HepG2 (cell line): ENCODE measurements around the gene TMC2. TPM values are rescaled to one million over a fixed set of nuclear protein-coding genes. Genes with fewer than 3 reads are reported as not detected.

Experiments used
- ATAC-seq: fragments of 200-7000 bp; cut with Tn5 transposase; 3 replicates; pipeline ENCODE4 v1.9.1; 2020; ENCODE audit warnings: mild to moderate bottlenecking, moderate library complexity
- BruUV-seq: library from RNA; stranded (reverse); fragments of 400-500 nt; replicated peaks from 2 replicates; lab custom pipeline; 2021; lab: Mats Ljungman, UMichigan
- CTCF ChIA-PET: fragments of 300-600 bp; formaldehyde crosslinking; extraction: SDS; loops from one replicate; lab custom pipeline; 2021; ENCODE audit warnings: low total read pairs, inconsistent platforms, low intra/inter-chr PET ratio; lab: Yijun Ruan, JAX
- POLR2A ChIA-PET: fragments of 350-600 bp; sonication (Branson Sonifier 250); formaldehyde crosslinking; loops from one replicate; lab custom pipeline; 2020; ENCODE audit warnings: antibody characterized with exemption, inconsistent platforms; lab: Yijun Ruan, JAX
- DNase-seq: peaks from one replicate; pipeline ENCODE4 v3.0.0-alpha.2; 2015; ENCODE audit warnings: low spot score
- FAIRE-seq: peaks from 3 replicates; lab custom pipeline; 2011; peaks lifted over from hg19 to GRCh38; lab: Jason Lieb, UNC
- H2AFZ ChIP-seq: one replicate; pipeline ENCODE4 v1.6.1; 2011; ENCODE audit warnings: low read length, inconsistent platforms
- H3K27ac ChIP-seq: fragments of 300-600 bp; 3 replicates; pipeline ENCODE4 v1.8.0; 2011; ENCODE audit warnings: mixed run types, mild to moderate bottlenecking, mixed read lengths, low read length, inconsistent platforms; ENCODE audit not compliant: insufficient read depth; ENCODE audit errors: extremely low read length
- H3K27me3 ChIP-seq, 2 experiments: fragments of 200-600 bp in 1 of 2; 2 replicates in 1 of 2; 3 replicates in 1 of 2; pipeline versions ENCODE4 v1.6.0 to v1.8.0; 2011; ENCODE audit warnings: low read length in 2 of 2, mild to moderate bottlenecking in 2 of 2, moderate library complexity in 2 of 2, inconsistent platforms in 1 of 2; ENCODE audit not compliant: insufficient read depth in 2 of 2, control insufficient read depth in 1 of 2
- H3K36me3 ChIP-seq, 2 experiments: fragments of 200-600 bp in 1 of 2; replicated peaks in 1 of 2; 2 replicates in 1 of 2; 3 replicates in 1 of 2; pipeline versions ENCODE4 v1.5.1 to v1.8.0; 2011; ENCODE audit warnings: low read length in 2 of 2, inconsistent platforms in 1 of 2; ENCODE audit not compliant: insufficient read depth in 2 of 2, control insufficient read depth in 1 of 2
- H3K4me1 ChIP-seq: 2 replicates; pipeline ENCODE4 v1.5.1; 2012; ENCODE audit warnings: low read length, inconsistent platforms; ENCODE audit not compliant: insufficient read depth
- H3K4me2 ChIP-seq: 2 replicates; pipeline ENCODE4 v1.6.0; 2011; ENCODE audit warnings: low read depth, low read length, inconsistent platforms
- H3K4me3 ChIP-seq, 3 experiments: fragments of 200-600 bp in 1 of 3; sonication (generic), shearing (Covaris generic) in 1 of 3; replicated peaks in 1 of 3; 2 replicates each; pipeline ENCODE4 v1.5.1; 2011 to 2016; ENCODE audit warnings: low read length in 3 of 3, inconsistent platforms in 2 of 3, low read depth in 2 of 3, mild to moderate bottlenecking in 2 of 3, control low read depth in 1 of 3, mixed read lengths in 1 of 3; ENCODE audit not compliant: insufficient read depth in 1 of 3
- H3K79me2 ChIP-seq: one replicate; pipeline ENCODE4 v1.6.1; 2011; ENCODE audit warnings: low read length, inconsistent platforms; ENCODE audit not compliant: insufficient read depth
- H3K9ac ChIP-seq: 2 replicates; pipeline ENCODE4 v1.6.0; 2011; ENCODE audit warnings: mild to moderate bottlenecking, low read depth, low read length, inconsistent platforms; ENCODE audit not compliant: insufficient read depth
- H3K9me3 ChIP-seq: 2 replicates; pipeline ENCODE4 v1.5.1; 2012; ENCODE audit warnings: mild to moderate bottlenecking, low read length
- H4K20me1 ChIP-seq: 2 replicates; pipeline ENCODE4 v1.6.0; 2011; ENCODE audit warnings: inconsistent platforms, mild to moderate bottlenecking, low read length, moderate library complexity; ENCODE audit not compliant: insufficient read depth
- AGO2 ChIP-seq: fragments of 200-400 bp; formaldehyde crosslinking; optimal IDR thresholded peaks from 2 replicates; pipeline ENCODE3; 2017; ENCODE audit warnings: mild to moderate bottlenecking, low read depth, low read length, moderate library complexity
- ARNTL ChIP-seq: sonication (generic); formaldehyde crosslinking; IDR thresholded peaks from 2 replicates; pipeline ENCODE4 v1.4.0; 2020; ENCODE audit warnings: mild to moderate bottlenecking, missing genetic modification reagents
- GATAD2A ChIP-seq: IDR thresholded peaks from 2 replicates; pipeline ENCODE4 v1.6.1; 2016
- MAFK ChIP-seq, 2 experiments: IDR thresholded peaks in 1 of 2; conservative IDR thresholded peaks in 1 of 2; 2 replicates each; pipeline ENCODE4 v1.6.1; 2011; ENCODE audit warnings: improper control_type of control experiment in 2 of 2, low read length in 2 of 2
- PAWR ChIP-seq: sonication (generic); formaldehyde crosslinking; IDR thresholded peaks from 2 replicates; pipeline ENCODE4 v1.4.0; 2020; ENCODE audit warnings: missing genetic modification reagents, mild to moderate bottlenecking, borderline replicate concordance
- RCOR2 ChIP-seq: IDR thresholded peaks from 2 replicates; pipeline ENCODE4 v1.6.1; 2016; ENCODE audit warnings: missing biosample characterization, missing genetic modification reagents
- ZNF143 ChIP-seq: sonication (generic); formaldehyde crosslinking; IDR thresholded peaks from 2 replicates; pipeline ENCODE4 v1.4.0; 2020; ENCODE audit warnings: missing genetic modification reagents
- ZNF552 ChIP-seq: sonication (generic); formaldehyde crosslinking; IDR thresholded peaks from 2 replicates; pipeline ENCODE4 v1.9.0; 2022; ENCODE audit warnings: missing genetic modification reagents, mild to moderate bottlenecking, borderline replicate concordance
- ZNF598 ChIP-seq: sonication (generic); formaldehyde crosslinking; IDR thresholded peaks from 2 replicates; pipeline ENCODE4 v1.5.1; 2020; ENCODE audit warnings: mild to moderate bottlenecking, missing genetic modification reagents, borderline replicate concordance
- ZNF776 ChIP-seq: sonication (generic); formaldehyde crosslinking; IDR thresholded peaks from 2 replicates; pipeline ENCODE4 v1.4.0; 2020; ENCODE audit warnings: mild to moderate bottlenecking, missing genetic modification reagents
- ZNF780A ChIP-seq: sonication (generic); formaldehyde crosslinking; IDR thresholded peaks from 2 replicates; pipeline ENCODE4 v1.8.0; 2022; ENCODE audit warnings: mild to moderate bottlenecking, missing genetic modification reagents, moderate library complexity
- ZSCAN22 ChIP-seq: sonication (generic); formaldehyde crosslinking; IDR thresholded peaks from 2 replicates; pipeline ENCODE4 v1.4.0; 2020; ENCODE audit warnings: mild to moderate bottlenecking, missing genetic modification reagents
- WGBS: methylation state at CpG from one replicate; pipeline ENCODE4 v1.1.6; 2017; ENCODE audit warnings: low lambda C conversion rate; 5-methylcytosine and 5-hydroxymethylcytosine counted together
- in situ Hi-C: cut with HindIII; loops from 2 replicates; pipeline ENCODE4 v1.10.0; 2017; ENCODE audit warnings: low pct_unique_long_range_greater_than_20kb; ENCODE audit not compliant: extremely low pct_ligation_motif_present
- intact Hi-C: fragments of 100-400 bp; cut with micrococcal nuclease; formaldehyde crosslinking; loops from one replicate; pipeline ENCODE4 v1.10.0; 2022; ENCODE audit not compliant: unreplicated experiment
- polyA plus RNA-seq, 8 experiments: library from polyadenylated mRNA; depleted of rRNA in 3 of 8; stranded (reverse) in 7 of 8; unstranded in 1 of 8; fragments of >200 nt; fragmentation: Illumina TruSeq in 4 of 8; extraction: Trizol in 4 of 8; gene quantifications; 2 replicates each; pipeline versions ENCODE4 v1.2.1 to v1.2.3, GENCODE V29; 2011 to 2016; ENCODE audit warnings: low read depth in 4 of 8, missing spikeins in 1 of 8, mixed read lengths in 1 of 8; ENCODE audit not compliant: insufficient read depth in 1 of 8
- total RNA-seq, 5 experiments: library from RNA; depleted of rRNA; stranded (reverse); fragments of >200 nt; fragmentation: Illumina TruSeq; extraction: Trizol; gene quantifications; 2 replicates each; pipeline ENCODE4 v1.2.3, GENCODE V29; 2016; ENCODE audit warnings: low read depth in 1 of 5
- TF ChIP-seq, protein P1 (sequence below): sonication (generic); formaldehyde crosslinking; IDR thresholded peaks from 2 replicates; pipeline ENCODE4 v1.5.1; 2020; ENCODE audit warnings: missing genetic modification reagents, mild to moderate bottlenecking, borderline replicate concordance
- TF ChIP-seq, protein P2 (sequence below): sonication (generic); formaldehyde crosslinking; IDR thresholded peaks from 2 replicates; pipeline ENCODE4 v1.8.1; 2023; ENCODE audit warnings: mild to moderate bottlenecking, moderate library complexity, missing genetic modification reagents
- TF ChIP-seq, protein P3 (sequence below): sonication (generic); formaldehyde crosslinking; conservative IDR thresholded peaks from 2 replicates; pipeline ENCODE4 v1.5.0; 2020; ENCODE audit warnings: missing genetic modification reagents

Gene TMC2
- total and polyA plus RNA-seq, 2 of the 13 experiments (the other 11 are each of a cell fraction or from before 2014, with no cell fraction given), result not detected

DNA sequence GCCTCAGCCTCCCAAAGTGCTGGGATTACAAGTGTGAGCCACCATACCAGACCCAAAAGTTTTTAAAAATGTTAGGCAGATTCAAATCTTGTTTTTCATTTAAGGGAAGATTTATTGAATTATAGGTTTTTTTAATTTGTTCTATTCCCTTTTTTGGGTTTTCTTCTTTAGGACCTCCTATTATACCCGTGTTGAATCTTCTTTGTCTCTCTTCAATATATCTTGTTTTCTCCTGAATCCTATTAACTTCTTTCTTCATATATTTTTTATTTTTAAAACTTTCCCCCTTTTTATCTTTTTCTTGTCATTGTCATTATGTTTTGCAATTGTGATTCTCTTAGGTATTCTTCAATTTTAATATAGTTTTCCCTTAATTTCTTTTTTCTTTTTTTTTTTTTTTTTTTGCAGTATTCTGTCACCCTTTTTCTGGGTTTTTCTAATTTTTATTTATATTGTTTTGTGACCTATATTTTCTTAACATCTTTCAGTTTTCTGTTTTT is 70.2 kb downstream of the TMC2 start:
- BruUV-seq, result no TSS peak
- 1% methylated on average over 1 of the region's 1 CpG for WGBS
- FAIRE-seq, result no peak

More for the DNA sequence above, 70.2 kb downstream of the TMC2 start:
- intact Hi-C loops, result no loop called here
- CTCF ChIA-PET, result no interaction called here
- POLR2A ChIA-PET, result no interaction called here
- Histone ChIP-seq H2AFZ (no peak overlapping the region), H3K27ac (no peak overlapping the region), H4K20me1 (no peaks in the 10 kb centered on the region), H3K4me1 (no peaks in the 10 kb centered on the region), H3K79me2 (no peaks in the 10 kb centered on the region), H3K4me3 (no peak overlapping the region), H3K36me3 (no peaks in the 10 kb centered on the region), H3K4me2 (no peak overlapping the region), H3K9ac (no peak overlapping the region), H3K9me3 (peaks cover 25% of the 10 kb centered on the region), H3K27me3 (0 out of 5 replicates have a peak, but pooled peaks cover 0 to 4% of the 10 kb centered on the region in 2 experiments)
- TF ChIP-seq, protein P1, sequence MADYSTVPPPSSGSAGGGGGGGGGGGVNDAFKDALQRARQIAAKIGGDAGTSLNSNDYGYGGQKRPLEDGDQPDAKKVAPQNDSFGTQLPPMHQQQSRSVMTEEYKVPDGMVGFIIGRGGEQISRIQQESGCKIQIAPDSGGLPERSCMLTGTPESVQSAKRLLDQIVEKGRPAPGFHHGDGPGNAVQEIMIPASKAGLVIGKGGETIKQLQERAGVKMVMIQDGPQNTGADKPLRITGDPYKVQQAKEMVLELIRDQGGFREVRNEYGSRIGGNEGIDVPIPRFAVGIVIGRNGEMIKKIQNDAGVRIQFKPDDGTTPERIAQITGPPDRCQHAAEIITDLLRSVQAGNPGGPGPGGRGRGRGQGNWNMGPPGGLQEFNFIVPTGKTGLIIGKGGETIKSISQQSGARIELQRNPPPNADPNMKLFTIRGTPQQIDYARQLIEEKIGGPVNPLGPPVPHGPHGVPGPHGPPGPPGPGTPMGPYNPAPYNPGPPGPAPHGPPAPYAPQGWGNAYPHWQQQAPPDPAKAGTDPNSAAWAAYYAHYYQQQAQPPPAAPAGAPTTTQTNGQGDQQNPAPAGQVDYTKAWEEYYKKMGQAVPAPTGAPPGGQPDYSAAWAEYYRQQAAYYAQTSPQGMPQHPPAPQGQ (CRISPR knock-in tag), result no peak
- TF ChIP-seq, protein P2, sequence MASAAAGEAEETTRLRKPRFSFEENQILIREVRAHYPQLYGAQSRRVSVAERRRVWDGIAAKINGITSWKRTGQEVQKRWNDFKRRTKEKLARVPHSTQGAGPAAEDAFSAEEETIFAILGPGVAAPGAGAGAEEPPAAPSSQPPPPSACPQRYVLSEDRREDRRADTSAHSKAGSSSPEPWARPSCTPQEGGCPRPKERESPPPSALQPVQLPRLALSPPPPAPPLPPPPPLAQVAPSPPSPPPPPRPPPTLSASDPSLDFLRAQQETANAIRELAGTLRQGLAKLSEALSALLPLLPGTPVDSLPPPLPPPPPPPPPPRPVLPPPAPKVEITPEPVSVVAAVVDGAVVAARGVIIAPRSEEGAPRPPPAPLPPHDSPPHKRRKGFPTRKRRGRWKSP (CRISPR knock-in tag), result no peak
- TF ChIP-seq ZNF143 (CRISPR knock-in tag) (no peak), AGO2 (no peak), ZNF780A (CRISPR knock-in tag) (no peak), ZNF552 (no peak), ZSCAN22 (CRISPR knock-in tag) (no peak), ZNF598 (CRISPR knock-in tag) (no peak), MAFK (conservative IDR thresholded peaks at IDR 0.05 in 1 of 2, IDR thresholded peaks at IDR 0.05 in 1 of 2; ENCODE audit: low read length in 2 of 2) (no peak), GATAD2A (CRISPR knock-in tag) (no peak), RCOR2 (no peak), ARNTL (no peak), ZNF776 (no peak), PAWR (CRISPR knock-in tag) (no peak)
- TF ChIP-seq, protein P3, sequence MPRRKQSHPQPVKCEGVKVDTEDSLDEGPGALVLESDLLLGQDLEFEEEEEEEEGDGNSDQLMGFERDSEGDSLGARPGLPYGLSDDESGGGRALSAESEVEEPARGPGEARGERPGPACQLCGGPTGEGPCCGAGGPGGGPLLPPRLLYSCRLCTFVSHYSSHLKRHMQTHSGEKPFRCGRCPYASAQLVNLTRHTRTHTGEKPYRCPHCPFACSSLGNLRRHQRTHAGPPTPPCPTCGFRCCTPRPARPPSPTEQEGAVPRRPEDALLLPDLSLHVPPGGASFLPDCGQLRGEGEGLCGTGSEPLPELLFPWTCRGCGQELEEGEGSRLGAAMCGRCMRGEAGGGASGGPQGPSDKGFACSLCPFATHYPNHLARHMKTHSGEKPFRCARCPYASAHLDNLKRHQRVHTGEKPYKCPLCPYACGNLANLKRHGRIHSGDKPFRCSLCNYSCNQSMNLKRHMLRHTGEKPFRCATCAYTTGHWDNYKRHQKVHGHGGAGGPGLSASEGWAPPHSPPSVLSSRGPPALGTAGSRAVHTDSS, result no peak
- no peak for DNase-seq
- in situ Hi-C loops, result no loop called here
- no peak for ATAC-seq
